GM12801 (cell line): Measurements from ENCODE around the gene SLC23A2.

ENCODE experiments used
- TF ChIP-seq, protein P1 (sequence below): IDR thresholded peaks from one replicate; pipeline ENCODE4 v1.5.1; 2011; ENCODE audit warnings: control low read depth; ENCODE audit not compliant: insufficient read length; ENCODE audit errors: extremely low read depth

Gene SLC23A2

DNA sequence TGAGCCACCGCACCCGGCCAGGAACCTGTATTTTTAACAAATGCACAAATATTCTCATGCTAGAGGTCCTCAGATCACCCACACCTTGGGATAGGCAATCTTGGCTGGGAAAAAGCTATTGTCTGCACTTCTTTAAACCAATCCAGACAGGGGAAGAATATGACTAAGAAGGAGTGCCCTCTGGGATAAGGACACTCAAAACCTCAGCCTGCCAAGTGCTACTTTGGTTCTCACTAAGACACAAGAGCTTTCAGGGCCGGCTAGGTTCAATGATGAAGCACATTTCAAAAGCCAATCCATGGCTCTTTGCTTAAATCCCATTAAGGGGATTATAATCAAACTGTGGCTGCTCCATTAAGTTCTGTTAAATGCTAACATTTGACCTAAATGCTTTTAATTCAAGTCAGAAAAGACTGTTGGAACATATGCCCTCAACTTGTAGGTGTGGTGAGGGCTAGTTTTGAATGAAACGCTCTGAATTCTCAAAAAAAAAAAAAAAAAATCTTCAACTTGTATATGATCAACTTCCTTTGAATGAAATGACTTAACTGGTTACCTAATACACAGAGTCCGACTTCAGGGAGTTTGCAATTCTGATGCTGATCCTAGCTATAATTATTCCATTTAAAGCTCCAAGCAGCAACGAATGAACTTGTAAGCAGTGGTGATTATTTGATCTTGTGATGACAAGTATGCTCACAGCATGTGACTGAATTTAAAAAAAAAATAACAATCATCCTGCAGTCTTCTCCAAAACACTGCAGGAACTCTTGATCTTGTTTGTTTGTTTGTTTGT, 56.6 kb downstream of the SLC23A2 start:
- TF ChIP-seq, protein P1, sequence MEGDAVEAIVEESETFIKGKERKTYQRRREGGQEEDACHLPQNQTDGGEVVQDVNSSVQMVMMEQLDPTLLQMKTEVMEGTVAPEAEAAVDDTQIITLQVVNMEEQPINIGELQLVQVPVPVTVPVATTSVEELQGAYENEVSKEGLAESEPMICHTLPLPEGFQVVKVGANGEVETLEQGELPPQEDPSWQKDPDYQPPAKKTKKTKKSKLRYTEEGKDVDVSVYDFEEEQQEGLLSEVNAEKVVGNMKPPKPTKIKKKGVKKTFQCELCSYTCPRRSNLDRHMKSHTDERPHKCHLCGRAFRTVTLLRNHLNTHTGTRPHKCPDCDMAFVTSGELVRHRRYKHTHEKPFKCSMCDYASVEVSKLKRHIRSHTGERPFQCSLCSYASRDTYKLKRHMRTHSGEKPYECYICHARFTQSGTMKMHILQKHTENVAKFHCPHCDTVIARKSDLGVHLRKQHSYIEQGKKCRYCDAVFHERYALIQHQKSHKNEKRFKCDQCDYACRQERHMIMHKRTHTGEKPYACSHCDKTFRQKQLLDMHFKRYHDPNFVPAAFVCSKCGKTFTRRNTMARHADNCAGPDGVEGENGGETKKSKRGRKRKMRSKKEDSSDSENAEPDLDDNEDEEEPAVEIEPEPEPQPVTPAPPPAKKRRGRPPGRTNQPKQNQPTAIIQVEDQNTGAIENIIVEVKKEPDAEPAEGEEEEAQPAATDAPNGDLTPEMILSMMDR = no peak

DNA sequence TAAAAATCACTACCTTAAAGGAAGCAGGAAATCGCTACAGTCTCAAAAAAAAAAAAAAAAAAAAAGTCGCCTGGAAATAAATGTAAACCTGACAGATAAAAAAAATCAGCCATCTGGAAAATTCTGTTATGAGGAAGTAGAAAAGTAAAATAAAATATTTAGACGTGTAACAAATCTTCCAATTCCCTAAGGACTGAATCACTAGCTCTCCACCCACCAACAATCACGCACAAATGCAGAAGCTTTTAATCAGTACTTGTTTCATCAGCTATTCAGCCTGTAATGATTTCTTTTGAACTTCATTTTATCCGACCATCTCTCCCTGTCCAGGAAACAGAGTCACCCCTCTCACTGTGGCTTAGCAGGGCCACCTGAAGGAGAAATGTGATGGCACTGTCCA, 59.0 kb downstream of the SLC23A2 start:
- TF ChIP-seq, protein P1 = no peak

DNA sequence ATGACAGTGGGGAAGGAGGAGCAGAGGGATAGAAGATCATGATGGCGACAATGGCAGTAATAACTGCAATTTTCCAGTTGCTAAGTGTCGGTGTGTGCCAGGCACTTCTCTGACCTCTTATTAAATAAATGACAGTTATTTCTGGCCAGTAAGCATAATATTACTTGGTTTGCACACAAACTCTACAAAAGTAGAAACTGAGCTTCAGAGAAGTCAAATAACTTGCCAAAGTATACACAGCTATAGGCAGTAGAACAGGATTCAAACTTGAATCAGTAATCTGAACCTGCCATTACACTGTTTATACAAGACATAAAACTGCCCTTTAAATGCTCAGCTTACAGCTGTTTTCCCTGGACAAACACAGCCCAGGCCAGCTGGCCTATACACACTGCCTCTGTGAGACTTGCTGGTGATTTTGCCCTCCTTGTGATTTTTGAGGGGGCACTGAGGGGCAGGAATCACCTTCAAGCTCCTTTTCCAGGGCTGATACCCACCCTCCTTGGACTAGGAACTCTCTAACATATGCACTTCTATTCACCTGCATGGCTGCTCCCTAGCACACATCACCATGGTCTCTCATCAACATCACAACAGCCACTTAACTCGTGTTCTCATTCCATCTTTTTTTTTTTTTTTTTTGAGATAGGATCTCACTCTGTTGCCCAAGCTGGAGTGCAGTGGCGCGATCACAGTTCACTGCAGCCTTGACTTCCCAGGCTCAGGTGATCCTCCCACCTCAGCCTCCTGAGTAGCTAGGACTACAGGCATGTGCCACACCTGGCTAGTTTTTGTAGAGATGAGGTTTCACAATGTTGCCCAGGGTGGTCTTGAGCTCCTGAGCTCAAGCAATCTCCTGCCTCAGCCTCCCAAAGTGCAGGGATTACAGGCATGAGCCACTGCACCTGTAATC, 63.6 kb downstream of the SLC23A2 start:
- TF ChIP-seq, protein P1 = no peak

DNA sequence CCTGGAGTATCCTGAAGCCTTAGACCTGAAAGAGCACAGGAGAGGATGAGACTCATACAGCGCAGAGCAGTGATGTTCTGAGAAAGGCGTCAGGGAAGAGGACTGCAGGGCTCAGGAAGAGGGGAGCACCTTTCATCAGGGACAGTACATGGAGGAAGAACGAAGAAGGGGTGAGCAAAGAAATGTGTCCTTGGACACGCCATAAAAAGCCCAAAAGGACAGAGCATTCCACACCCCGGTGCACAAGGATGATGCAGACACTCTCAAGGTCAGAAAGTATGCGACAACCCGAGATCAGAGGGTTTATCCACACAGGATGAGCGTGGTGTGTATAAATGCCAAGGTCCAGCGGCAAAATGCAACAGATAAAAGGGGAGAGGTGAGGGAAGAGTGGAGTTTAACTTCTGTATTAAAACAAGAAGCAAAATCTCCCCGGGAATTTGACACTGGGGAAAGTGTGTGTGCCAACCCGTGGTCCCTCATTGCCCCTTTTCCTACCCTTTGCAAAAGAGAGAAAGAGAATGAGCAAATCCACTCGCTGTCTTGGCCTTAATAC, 64.4 kb downstream of the SLC23A2 start:
- TF ChIP-seq, protein P1 = no peak

DNA sequence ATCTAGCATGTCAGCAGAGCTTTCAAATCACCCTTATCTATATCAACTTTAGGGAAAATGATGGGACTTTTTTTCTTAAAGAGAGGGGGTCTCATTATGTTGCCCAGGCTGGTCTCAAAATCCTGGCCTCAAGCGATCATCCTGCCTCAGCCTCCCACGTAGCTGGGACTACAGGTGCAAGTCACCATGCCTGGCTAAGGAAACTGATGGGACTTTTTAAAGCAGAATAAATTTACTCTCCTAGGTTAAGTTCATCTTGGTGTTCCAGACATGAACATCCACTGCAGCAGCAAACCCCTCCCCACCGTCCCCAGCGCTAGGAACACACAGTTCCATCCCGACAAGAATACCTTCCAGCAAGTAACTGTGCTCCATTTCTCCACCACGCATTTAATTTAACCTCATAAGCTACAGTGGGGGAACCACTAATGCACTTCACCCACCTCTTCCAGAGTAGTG, 64.9 kb downstream of the SLC23A2 start:
- TF ChIP-seq, protein P1 = no peak

DNA sequence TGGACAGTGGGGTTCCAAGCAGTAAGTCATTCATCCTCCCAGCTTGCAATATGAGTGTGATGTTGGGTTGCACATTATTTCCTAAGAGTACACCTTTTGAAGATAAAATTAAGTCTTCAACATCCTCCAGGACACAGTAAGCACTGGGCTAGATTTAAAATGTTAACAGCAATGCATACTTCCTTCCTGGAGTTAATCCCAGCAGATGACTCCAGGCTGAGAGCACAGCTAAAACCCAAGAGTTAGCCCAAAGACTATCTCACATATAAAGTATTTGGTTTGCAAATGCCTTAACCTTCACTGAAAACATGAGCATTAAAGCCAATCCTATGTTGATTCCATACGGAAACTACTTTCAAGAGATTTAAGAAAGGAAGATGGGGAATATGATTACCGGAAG, 69.2 kb downstream of the SLC23A2 start:
- TF ChIP-seq, protein P1 = no peak
